DOHH2 (cell line): Measurements from ENCODE around the gene ASB1.

Source experiments
- H3F3A ChIP-seq: fragments of 200-600 bp; sonication (generic), shearing (Covaris generic); 2 replicates; pipeline ENCODE4 v1.6.0; 2016; ENCODE audit warnings: antibody characterized with exemption, mild to moderate bottlenecking; ENCODE audit not compliant: control insufficient read depth, insufficient read depth
- H3K27ac ChIP-seq: fragments of 200-600 bp; sonication (generic); 2 replicates; pipeline ENCODE4 v1.5.1; 2014; ENCODE audit warnings: low read depth, mild to moderate bottlenecking, low read length, moderate library complexity
- H3K27me3 ChIP-seq: fragments of 200-600 bp; sonication (generic); 2 replicates; pipeline ENCODE4 v1.6.1; 2014; ENCODE audit warnings: mild to moderate bottlenecking, low read length, mixed read lengths; ENCODE audit not compliant: control insufficient read depth
- H3K36me3 ChIP-seq: fragments of 200-600 bp; sonication (generic); 2 replicates; pipeline ENCODE4 v1.6.1; 2014; ENCODE audit warnings: mild to moderate bottlenecking, low read length, moderate library complexity, mixed read lengths; ENCODE audit not compliant: control insufficient read depth
- H3K4me1 ChIP-seq: fragments of 200-600 bp; sonication (generic); 2 replicates; pipeline ENCODE4 v1.6.1; 2014; ENCODE audit warnings: mild to moderate bottlenecking, low read length, mixed read lengths; ENCODE audit not compliant: control insufficient read depth
- H3K4me2 ChIP-seq: fragments of 200-600 bp; sonication (generic); 2 replicates; pipeline ENCODE4 v1.6.0; 2014; ENCODE audit warnings: mild to moderate bottlenecking, low read length, moderate library complexity
- H3K4me3 ChIP-seq: fragments of 200-600 bp; sonication (generic); 2 replicates; pipeline ENCODE4 v1.5.1; 2014; ENCODE audit warnings: mild to moderate bottlenecking, low read length, mixed read lengths
- H3K79me2 ChIP-seq: fragments of 200-600 bp; sonication (generic); 2 replicates; pipeline ENCODE4 v1.6.1; 2014; ENCODE audit warnings: mild to moderate bottlenecking, low read length, mixed read lengths; ENCODE audit not compliant: control insufficient read depth
- H3K9me2 ChIP-seq: fragments of 200-600 bp; sonication (generic); replicated peaks from 2 replicates; pipeline ENCODE4 v1.6.1; 2014; ENCODE audit warnings: mild to moderate bottlenecking, low read length, mixed read lengths; ENCODE audit not compliant: control insufficient read depth
- H3K9me3 ChIP-seq: fragments of 200-600 bp; sonication (generic); 2 replicates; pipeline ENCODE4 v1.6.1; 2014; ENCODE audit warnings: antibody characterized with exemption, low read length, mixed read lengths; ENCODE audit not compliant: control insufficient read depth, insufficient read depth
- H4K20me1 ChIP-seq: fragments of 200-600 bp; sonication (generic); 2 replicates; pipeline ENCODE4 v1.6.0; 2014; ENCODE audit warnings: low read depth, mild to moderate bottlenecking, antibody characterized with exemption, low read length, moderate library complexity; ENCODE audit not compliant: control insufficient read depth, insufficient read depth
- EZH2phosphoT487 ChIP-seq: fragments of 200-600 bp; sonication (generic); IDR thresholded peaks from 2 replicates; pipeline ENCODE4 v1.6.1; 2017; ENCODE audit warnings: borderline replicate concordance, mild to moderate bottlenecking, antibody characterized with exemption, low read length, moderate library complexity, mixed read lengths
- TF ChIP-seq, protein P1 (sequence below): fragments of 200-600 bp; sonication (generic); IDR thresholded peaks from one replicate; pipeline ENCODE4 v1.5.1; 2014; ENCODE audit warnings: antibody characterized with exemption, mild to moderate bottlenecking, low read depth, low read length; ENCODE audit not compliant: poor library complexity, severe bottlenecking

The ASB1 gene

DNA sequence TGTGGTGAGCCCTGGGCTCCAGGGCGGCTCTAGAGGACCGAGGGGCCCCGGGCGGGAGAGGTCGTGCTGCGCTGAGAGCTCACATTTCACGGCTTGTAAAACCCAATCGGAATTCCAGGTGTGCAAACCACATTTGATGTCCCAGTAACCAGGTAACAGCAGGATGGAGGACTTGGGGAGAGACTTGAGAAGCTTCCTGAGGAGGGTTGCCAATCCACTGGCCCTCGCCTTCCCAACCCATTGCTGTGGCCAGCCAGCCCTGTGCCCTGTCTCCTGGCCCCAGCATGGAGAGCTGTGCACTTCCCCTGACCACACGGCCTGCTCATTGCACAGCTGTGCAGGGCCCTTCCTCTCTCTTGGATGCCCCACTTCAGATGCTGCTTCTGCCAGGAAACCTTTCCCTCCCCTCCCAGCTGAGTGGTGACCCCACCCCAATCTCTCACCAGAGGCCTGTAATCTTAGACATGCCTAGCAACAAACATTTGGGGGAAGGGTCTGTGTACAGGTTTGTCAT is 39.6 kb downstream of the ASB1 start:
- Histone ChIP-seq H3K36me3 (no peaks in the 10 kb centered on the region), H3K4me2 (no peak overlapping the region), H3K79me2 (no peaks in the 10 kb centered on the region), H3F3A (no peaks in the 10 kb centered on the region), H3K9me2 (no peaks in the 10 kb centered on the region), H3K9me3 (no peaks in the 10 kb centered on the region), H3K4me1 (peaks cover 5% of the 10 kb centered on the region), H4K20me1 (no peaks in the 10 kb centered on the region), H3K27me3 (no peaks in the 10 kb centered on the region), H3K27ac (no peak overlapping the region), H3K4me3 (no peak overlapping the region)
- TF ChIP-seq EZH2phosphoT487 = no peak
- TF ChIP-seq, protein P1, sequence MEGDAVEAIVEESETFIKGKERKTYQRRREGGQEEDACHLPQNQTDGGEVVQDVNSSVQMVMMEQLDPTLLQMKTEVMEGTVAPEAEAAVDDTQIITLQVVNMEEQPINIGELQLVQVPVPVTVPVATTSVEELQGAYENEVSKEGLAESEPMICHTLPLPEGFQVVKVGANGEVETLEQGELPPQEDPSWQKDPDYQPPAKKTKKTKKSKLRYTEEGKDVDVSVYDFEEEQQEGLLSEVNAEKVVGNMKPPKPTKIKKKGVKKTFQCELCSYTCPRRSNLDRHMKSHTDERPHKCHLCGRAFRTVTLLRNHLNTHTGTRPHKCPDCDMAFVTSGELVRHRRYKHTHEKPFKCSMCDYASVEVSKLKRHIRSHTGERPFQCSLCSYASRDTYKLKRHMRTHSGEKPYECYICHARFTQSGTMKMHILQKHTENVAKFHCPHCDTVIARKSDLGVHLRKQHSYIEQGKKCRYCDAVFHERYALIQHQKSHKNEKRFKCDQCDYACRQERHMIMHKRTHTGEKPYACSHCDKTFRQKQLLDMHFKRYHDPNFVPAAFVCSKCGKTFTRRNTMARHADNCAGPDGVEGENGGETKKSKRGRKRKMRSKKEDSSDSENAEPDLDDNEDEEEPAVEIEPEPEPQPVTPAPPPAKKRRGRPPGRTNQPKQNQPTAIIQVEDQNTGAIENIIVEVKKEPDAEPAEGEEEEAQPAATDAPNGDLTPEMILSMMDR = no peak

DNA sequence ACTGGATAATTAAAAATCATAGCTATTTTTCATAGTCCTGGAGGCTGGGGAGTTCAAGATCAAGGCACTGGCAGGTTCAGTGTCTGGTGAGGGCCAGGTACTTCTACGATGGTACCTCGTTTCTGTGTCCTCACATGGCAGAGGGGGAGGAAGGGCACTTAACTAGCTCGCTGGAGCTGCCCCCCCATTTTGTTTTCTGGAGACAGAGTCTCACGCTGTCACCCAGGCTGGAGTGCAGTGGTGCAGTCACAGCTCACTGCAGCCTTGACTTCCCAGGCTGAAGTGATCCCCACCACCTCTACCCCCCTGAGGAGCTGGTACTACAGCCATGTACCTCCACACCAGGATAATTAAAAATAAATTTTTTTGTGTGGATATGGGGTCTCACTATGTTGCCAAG is 40.3 kb downstream of the ASB1 start:
- Histone ChIP-seq H3F3A (no peaks in the 10 kb centered on the region), H3K79me2 (no peaks in the 10 kb centered on the region)

DNA sequence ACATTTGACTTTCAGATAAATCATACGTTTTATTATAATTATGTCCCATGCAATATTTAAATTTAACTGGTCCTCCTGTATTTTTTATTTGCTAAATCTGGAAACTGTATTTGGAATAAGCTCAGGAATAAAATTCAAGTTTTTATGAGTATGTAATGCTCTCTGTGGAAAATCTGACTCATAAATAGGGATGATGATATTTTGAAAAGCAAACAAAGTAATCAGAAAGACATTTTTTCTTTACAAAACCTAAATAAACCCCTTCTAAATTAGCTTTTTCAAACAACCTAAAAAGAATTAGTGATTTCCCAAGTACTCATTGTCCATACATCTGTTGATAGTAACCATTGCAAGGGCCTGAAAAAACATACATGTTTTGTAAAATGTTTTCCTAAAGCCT is 41.1 kb downstream of the ASB1 start:
- Histone ChIP-seq H3K36me3 (no peaks in the 10 kb centered on the region), H3K79me2 (no peaks in the 10 kb centered on the region), H3K4me1 (peaks cover 5% of the 10 kb centered on the region), H3K9me3 (peaks cover 2% of the 10 kb centered on the region; the same call in 1 of the 2 replicates), H3K9me2 (no peaks in the 10 kb centered on the region), H3K4me2 (no peak overlapping the region), H3K27ac (no peak overlapping the region), H3K4me3 (no peak overlapping the region), H3K27me3 (0 out of 2 replicates have a peak, but pooled peaks cover 2% of the 10 kb centered on the region), H4K20me1 (no peaks in the 10 kb centered on the region), H3F3A (no peaks in the 10 kb centered on the region)
- TF ChIP-seq EZH2phosphoT487 = no peak
- TF ChIP-seq, protein P1 = no peak

More for the DNA sequence above, 40.3 kb downstream of the ASB1 start:
- H3K9me3 ChIP-seq = no peaks in the 10 kb centered on the region
- no peaks in the 10 kb centered on the region for H4K20me1 ChIP-seq
- no peaks in the 10 kb centered on the region for H3K9me2 ChIP-seq
- H3K4me3 ChIP-seq = no peak overlapping the region
- no peak overlapping the region for H3K4me2 ChIP-seq
- H3K27ac ChIP-seq = no peak overlapping the region
- no peaks in the 10 kb centered on the region for H3K27me3 ChIP-seq
- H3K4me1 ChIP-seq = peaks cover 5% of the 10 kb centered on the region
- no peak for TF ChIP-seq EZH2phosphoT487
- TF ChIP-seq, protein P1 = no peak
- H3K36me3 ChIP-seq = no peaks in the 10 kb centered on the region
